HCT116 (cell line): ENCODE data around the gene CISH. TPM values are rescaled to one million over a fixed set of nuclear protein-coding genes. Genes with fewer than 3 reads are reported as not detected.

Experiments used
- ATAC-seq: fragments of 200-7000 bp; cut with Tn5 transposase; 2 replicates; pipeline ENCODE4 v1.9.1; 2020; ENCODE audit warnings: mild to moderate bottlenecking, moderate library complexity
- BruUV-seq: library from RNA; stranded (reverse); fragments of 400-500 nt; replicated peaks from 2 replicates; lab custom pipeline; 2021; lab: Mats Ljungman, UMichigan
- CTCF ChIA-PET: fragments of 300-600 bp; sonication (Branson Sonifier 250); formaldehyde crosslinking; loops from one replicate; lab custom pipeline; 2021; ENCODE audit warnings: antibody characterized with exemption; lab: Charles Lee
- POLR2A ChIA-PET: fragments of 300-600, 350-600 bp; sonication (Branson Sonifier 250); formaldehyde crosslinking; loops from one replicate; lab custom pipeline; 2021; ENCODE audit warnings: antibody characterized with exemption; lab: Charles Lee
- RAD21 ChIA-PET, 2 experiments: fragments of 300-600 bp; sonication (Branson Sonifier 250); formaldehyde crosslinking; loops; one replicate each; lab custom pipeline; 2023; ENCODE audit warnings: low total read pairs in 2 of 2; ENCODE audit not compliant: uncharacterized antibody in 2 of 2, unreplicated experiment in 2 of 2, low non-redundant PET in 1 of 2; lab: Charles Lee
- DNase-seq: peaks from one replicate; pipeline ENCODE4 v3.0.0-alpha.2; 2010; ENCODE audit warnings: low read depth, low spot score
- H2AFZ ChIP-seq: fragments of 200-600 bp; shearing (Covaris generic), sonication (generic); 2 replicates; pipeline ENCODE4 v1.6.1; 2017; ENCODE audit warnings: low read depth, mixed run types, mixed read lengths, antibody characterized with exemption, low read length; ENCODE audit not compliant: poor library complexity, severe bottlenecking
- H3K27ac ChIP-seq: 2 replicates; pipeline ENCODE4 v1.5.1; 2012; ENCODE audit warnings: low read depth, low read length
- H3K27me3 ChIP-seq: fragments of 200-600 bp; sonication (generic); 2 replicates; pipeline ENCODE4 v1.6.1; 2016; ENCODE audit warnings: mixed run types, low read length, mixed read lengths; ENCODE audit not compliant: insufficient read depth
- H3K36me3 ChIP-seq, 2 experiments: fragments of 200-500 bp in 1 of 2; fragments of 200-600 bp in 1 of 2; sonication (Bioruptor generic) in 1 of 2; sonication (generic) in 1 of 2; 2 replicates each; pipeline versions ENCODE4 v1.5.1 to v1.6.1; 2014 to 2016; ENCODE audit warnings: low read length in 2 of 2, inconsistent platforms in 1 of 2, mixed read lengths in 1 of 2, mixed run types in 1 of 2; ENCODE audit not compliant: insufficient read depth in 2 of 2, control insufficient read depth in 1 of 2
- H3K4me1 ChIP-seq, 2 experiments: fragments of 200-600 bp in 1 of 2; sonication (generic) in 1 of 2; 2 replicates each; pipeline versions ENCODE4 v1.5.1 to v1.6.1; 2012 to 2017; ENCODE audit warnings: low read length in 2 of 2, inconsistent platforms in 1 of 2, mild to moderate bottlenecking in 1 of 2, mixed read lengths in 1 of 2, mixed run types in 1 of 2, moderate library complexity in 1 of 2; ENCODE audit not compliant: insufficient read depth in 2 of 2, control insufficient read depth in 1 of 2
- H3K4me2 ChIP-seq: fragments of 200-600 bp; sonication (generic); 2 replicates; pipeline ENCODE4 v1.6.1; 2017; ENCODE audit warnings: mixed run types, low read length, mixed read lengths
- H3K4me3 ChIP-seq, 2 experiments: fragments of 200-600 bp in 1 of 2; sonication (generic) in 1 of 2; replicated peaks in 1 of 2; 2 replicates each; pipeline ENCODE4 v1.5.1; 2011 to 2016; ENCODE audit warnings: low read length in 2 of 2, control low read depth in 1 of 2, low read depth in 1 of 2, mild to moderate bottlenecking in 1 of 2, mixed read lengths in 1 of 2, mixed run types in 1 of 2
- H3K79me2 ChIP-seq: fragments of 200-600 bp; sonication (generic); 2 replicates; pipeline ENCODE4 v1.6.1; 2017; ENCODE audit warnings: mild to moderate bottlenecking, mixed run types, low read length, moderate library complexity, mixed read lengths; ENCODE audit not compliant: insufficient read depth
- H3K9ac ChIP-seq: fragments of 200-600 bp; sonication (generic); 2 replicates; pipeline ENCODE4 v1.6.1; 2016; ENCODE audit warnings: low read length, mixed read lengths
- H3K9me2 ChIP-seq: fragments of 200-600 bp; sonication (generic), shearing (Covaris generic); 2 replicates; pipeline ENCODE4 v1.6.1; 2017; ENCODE audit warnings: mixed run types, mild to moderate bottlenecking, moderate library complexity; ENCODE audit not compliant: insufficient read depth
- H3K9me3 ChIP-seq, 2 experiments: fragments of 200-500 bp in 1 of 2; fragments of 200-600 bp in 1 of 2; sonication (Bioruptor generic) in 1 of 2; sonication (generic) in 1 of 2; 2 replicates each; pipeline ENCODE4 v1.6.1; 2014 to 2017; ENCODE audit warnings: low read length in 2 of 2, mixed read lengths in 2 of 2, inconsistent platforms in 1 of 2, low read depth in 1 of 2, mild to moderate bottlenecking in 1 of 2, mixed run types in 1 of 2, moderate library complexity in 1 of 2; ENCODE audit not compliant: control insufficient read depth in 1 of 2, insufficient read depth in 1 of 2
- H4K20me1 ChIP-seq: fragments of 200-600 bp; sonication (generic), shearing (Covaris generic); 2 replicates; pipeline ENCODE4 v1.6.1; 2017; ENCODE audit warnings: mixed run types, mild to moderate bottlenecking, moderate library complexity; ENCODE audit not compliant: insufficient read depth
- CEBPB ChIP-seq: IDR thresholded peaks from 2 replicates; pipeline ENCODE4 v1.6.1; 2012; ENCODE audit warnings: low read depth
- CTCF ChIP-seq, 3 experiments: fragments of 200-600 bp in 1 of 3; sonication (generic) in 1 of 3; IDR thresholded peaks in 2 of 3; conservative IDR thresholded peaks in 1 of 3; 2 replicates each; pipeline ENCODE4 v1.5.1; 2012 to 2017; ENCODE audit warnings: low read depth in 2 of 3, low read length in 2 of 3, antibody characterized with exemption in 1 of 3, borderline replicate concordance in 1 of 3, control low read depth in 1 of 3, mild to moderate bottlenecking in 1 of 3, mixed read lengths in 1 of 3, mixed run types in 1 of 3, moderate library complexity in 1 of 3; ENCODE audit not compliant: insufficient read depth in 1 of 3
- EGR1 ChIP-seq: IDR thresholded peaks from 2 replicates; pipeline ENCODE4 v1.6.1; 2012; ENCODE audit warnings: low read depth
- ELF1 ChIP-seq: IDR thresholded peaks from 2 replicates; pipeline ENCODE4 v1.6.1; 2012; ENCODE audit warnings: low read depth, borderline replicate concordance
- EZH2 ChIP-seq: fragments of 200-600 bp; sonication (generic); IDR thresholded peaks from 2 replicates; pipeline ENCODE4 v1.6.1; 2017; ENCODE audit warnings: antibody characterized with exemption, mixed run types
- EZH2phosphoT487 ChIP-seq: fragments of 200-600 bp; IDR thresholded peaks from 2 replicates; pipeline ENCODE4 v1.6.1; 2018; ENCODE audit warnings: antibody characterized with exemption, borderline replicate concordance
- JUND ChIP-seq: IDR thresholded peaks from 2 replicates; pipeline ENCODE4 v1.6.1; 2012
- REST ChIP-seq: IDR thresholded peaks from 2 replicates; pipeline ENCODE4 v1.6.1; 2012; ENCODE audit warnings: low read depth
- SIN3A ChIP-seq: IDR thresholded peaks from 2 replicates; pipeline ENCODE4 v1.6.1; 2012; ENCODE audit warnings: low read depth
- SP1 ChIP-seq: IDR thresholded peaks from 2 replicates; pipeline ENCODE4 v1.6.1; 2012; ENCODE audit warnings: low read depth
- SRF ChIP-seq: IDR thresholded peaks from 2 replicates; pipeline ENCODE4 v1.6.1; 2012; ENCODE audit warnings: low read depth
- TCF7L2 ChIP-seq: IDR thresholded peaks from 2 replicates; pipeline ENCODE4 v1.7.0; 2011; ENCODE audit warnings: borderline replicate concordance, inconsistent platforms; ENCODE audit not compliant: insufficient read depth, insufficient read length; ENCODE audit errors: extremely low read depth
- YY1 ChIP-seq: IDR thresholded peaks from 2 replicates; pipeline ENCODE4 v1.6.1; 2011; ENCODE audit warnings: low read length, low read depth, moderate library complexity, mild to moderate bottlenecking; ENCODE audit not compliant: insufficient replicate concordance; ENCODE audit errors: extremely low read depth
- ZFX ChIP-seq: fragments of 450-650 bp; IDR thresholded peaks from 2 replicates; pipeline ENCODE4 v1.6.1; 2017
- intact Hi-C: fragments of 100-400 bp; cut with micrococcal nuclease; formaldehyde crosslinking; loops from 2 replicates; pipeline ENCODE4 v1.10.0; 2022
- total RNA-seq: library from RNA; stranded (reverse); gene quantifications from one replicate; pipeline ENCODE4 v1.2.1, GENCODE V29; 2021; ENCODE audit not compliant: unreplicated experiment
- TF ChIP-seq, protein P1 (sequence below): IDR thresholded peaks from 2 replicates; pipeline ENCODE4 v1.6.1; 2012

The CISH gene
- total RNA-seq, 1 experiment from 2014 or later: 4.5 TPM

DNA sequence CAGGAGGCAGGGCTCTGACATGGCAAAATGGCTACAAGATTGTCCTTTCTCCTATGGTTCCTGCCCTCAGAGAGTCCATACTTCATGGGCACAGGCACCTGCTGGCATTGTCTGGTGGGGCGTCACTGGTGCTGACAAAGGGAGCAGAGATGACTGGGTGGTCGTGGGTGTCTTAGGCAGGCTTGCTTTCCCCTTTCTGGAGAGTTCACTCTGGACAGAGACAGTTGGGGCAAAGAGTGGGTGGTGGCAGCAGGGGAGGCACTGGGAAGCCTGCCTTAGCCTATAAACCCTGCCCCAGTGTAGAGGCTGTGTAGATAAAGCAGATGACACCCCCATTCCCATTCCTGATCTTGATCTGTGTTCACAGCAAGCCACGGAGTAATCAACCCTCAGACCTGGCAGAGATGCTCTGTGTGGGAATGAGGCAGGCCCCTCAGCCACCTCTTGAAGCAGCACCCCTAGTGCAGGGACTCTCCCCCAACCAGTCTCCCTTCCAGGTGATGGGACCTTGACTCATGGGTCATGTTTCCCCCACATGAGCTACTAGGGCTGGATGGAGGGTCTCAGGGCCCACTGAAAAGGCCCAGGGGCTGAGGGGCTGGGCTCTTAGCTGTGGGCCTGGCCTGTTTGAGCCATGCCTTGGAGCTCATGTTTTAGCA lies 42.5 kb upstream of the CISH start:
- Histone ChIP-seq H3K4me2 (peak overlapping the region; percentile 53; the same call in 1 of the 2 replicates), H3K4me3 (no peak overlapping the region), H3K27ac (no peak overlapping the region), H3K9ac (no peak overlapping the region), H3K27me3 (no peaks in the 10 kb centered on the region), H3K36me3 (no peaks in the 10 kb centered on the region; a peak in 1 of 4 replicates), H2AFZ (no peak overlapping the region), H3K79me2 (no peaks in the 10 kb centered on the region), H4K20me1 (no peaks in the 10 kb centered on the region), H3K9me2 (no peaks in the 10 kb centered on the region), H3K9me3 (no peaks in the 10 kb centered on the region), H3K4me1 (peaks cover 5 to 28% of the 10 kb centered on the region in 2 experiments)
- DNase-seq (no peak), ATAC-seq (no peak)
- ChIA-PET RAD21 (interaction anchor here (1.2 to 1.9 kb wide), 5 partner anchors 9 to 38 kb away, joined by 3 to 40 read pairs (median 4); partner anchors contain the start of gene MAPKAPK3 (in 2 of the 2)), POLR2A (interaction anchor here (1.0 to 1.8 kb wide), 3 partner anchors 27 to 42 kb away, joined by 5 to 7 read pairs (median 5); partner anchors contain the start of genes CISH and MAPKAPK3), CTCF (interaction anchor here (1.1 to 4.9 kb wide), 7 partner anchors 9 to 718 kb away, joined by 3 to 83 read pairs (median 5); partner anchors contain the start of genes CISH and MAPKAPK3)
- intact Hi-C loops: no loop called here
- BruUV-seq: no TSS peak
- TF ChIP-seq CEBPB (no peak), SIN3A (no peak), YY1 (no peak), SRF (no peak), REST (no peak), ZFX (no peak), CTCF (IDR thresholded peaks at IDR 0.05 in 2 of 3, conservative IDR thresholded peaks at IDR 0.05 in 1 of 3; ENCODE audit: borderline replicate concordance in 1 of 3, insufficient read depth in 1 of 3, low read depth in 2 of 3, low read length in 2 of 3) (no peak), SP1 (no peak), JUND (no peak), TCF7L2 (no peak), ELF1 (no peak), EGR1 (no peak), EZH2phosphoT487 (no peak), EZH2 (no peak)
- TF ChIP-seq, protein P1, sequence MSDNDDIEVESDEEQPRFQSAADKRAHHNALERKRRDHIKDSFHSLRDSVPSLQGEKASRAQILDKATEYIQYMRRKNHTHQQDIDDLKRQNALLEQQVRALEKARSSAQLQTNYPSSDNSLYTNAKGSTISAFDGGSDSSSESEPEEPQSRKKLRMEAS: no peak
